ENCODE data around the gene ATG5.

- TF ChIP-seq CTCF (conservative IDR thresholded peaks at IDR 0.05; ENCODE audit: low read length) (no peak), EZH2phosphoT487 (IDR thresholded peaks at IDR 0.05; ENCODE audit: borderline replicate concordance, low read depth, low read length) (no peak)
Observed at GRCh38 chr6:106161893-106162292, 163.7 kb downstream of the ATG5 start.
